Activated naive CD4-positive, alpha-beta T cell treated with anti-CD3 and anti-CD28 coated beads, Interleukin-2, amount 50 U/mL, for 72 hours (primary cell): Measurements from ENCODE around the gene OTUB2. TPM values are rescaled to one million over a fixed set of nuclear protein-coding genes. Genes with fewer than 3 reads are reported as not detected.

Experiments used
- ATAC-seq, 2 donors: fragments of 150-1000 bp; cut with Tn5 transposase; 2 replicates each; pipeline ENCODE4 v1.10.0; 2021; ENCODE audit warnings: mild to moderate bottlenecking in 2 of 2, moderate library complexity in 2 of 2
- DNase-seq, 2 donors: peaks; one replicate each; pipeline ENCODE4 v3.0.0; 2021 to 2022; ENCODE audit warnings: low spot score in 2 of 2
- H3K27ac Mint-ChIP-seq, 2 donors: one replicate each; pipeline ENCODE4 v1.8.0; 2022; ENCODE audit warnings: mild to moderate bottlenecking in 2 of 2, mixed read lengths in 2 of 2
- H3K36me3 Mint-ChIP-seq, 2 donors: one replicate each; pipeline ENCODE4 v1.8.0; 2022; ENCODE audit warnings: mixed read lengths in 2 of 2
- H3K9me3 Mint-ChIP-seq, 2 donors: one replicate each; pipeline ENCODE4 v1.8.0; 2022; ENCODE audit warnings: mixed read lengths in 2 of 2
- total RNA-seq, 2 donors: library from RNA; stranded (reverse); gene quantifications; one replicate each; pipeline ENCODE4 v1.2.3, GENCODE V29; 2022

Gene OTUB2
- total RNA-seq, 2 donors from 2014 or later = 1.2 to 2.3 TPM

DNA sequence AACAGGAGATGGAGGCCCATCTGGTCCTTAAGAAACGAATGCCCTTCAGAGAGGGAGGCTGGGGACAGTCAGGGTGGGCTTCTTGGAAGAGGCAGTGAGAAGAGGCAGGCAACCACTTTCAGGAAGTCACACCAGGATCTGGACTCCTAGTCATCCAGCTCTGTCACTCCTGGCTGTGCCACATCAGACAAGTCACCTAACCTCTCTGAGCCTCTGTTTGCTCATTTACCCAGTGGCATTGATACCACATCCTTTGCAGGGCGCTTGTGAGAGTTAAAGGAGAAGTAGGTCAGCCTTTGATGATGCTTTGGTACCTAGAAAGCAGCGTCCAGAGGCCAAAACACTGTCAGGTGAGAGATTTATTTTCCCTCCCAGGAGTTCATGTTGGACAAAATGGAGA, 17.9 kb upstream of the OTUB2 start:
- DNase-seq (no peak), ATAC-seq (peak; percentile 75 to 96)
- Mint-ChIP-seq H3K9me3 (no peaks in the 10 kb centered on the region), H3K27ac (peak overlapping the region in 1 of 2 donors; percentile 59), H3K36me3 (no peaks in the 10 kb centered on the region)

DNA sequence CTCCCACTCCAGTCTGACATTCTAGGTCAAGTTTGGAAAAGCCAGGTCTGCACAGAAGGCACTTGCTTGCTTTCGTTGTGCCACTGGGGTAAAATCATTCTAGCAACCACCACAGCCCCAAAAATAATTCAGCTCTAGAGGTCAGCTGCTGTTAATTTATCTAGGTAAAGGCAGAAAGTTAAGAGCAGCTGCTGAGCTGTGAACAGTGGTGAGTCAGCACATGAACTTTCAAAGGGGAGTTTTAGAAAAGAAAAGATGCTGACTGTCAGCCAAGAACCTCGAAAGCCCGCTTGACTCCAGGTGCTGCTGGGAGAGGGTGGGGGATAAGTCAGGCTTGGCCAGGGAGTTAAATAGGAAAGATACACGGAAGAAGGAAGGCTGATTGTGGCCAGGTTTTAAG, 16.4 kb upstream of the OTUB2 start:
- DNase-seq (no peak), ATAC-seq (no peak)
- no peaks in the 10 kb centered on the region for H3K9me3 Mint-ChIP-seq
- H3K27ac Mint-ChIP-seq = peak overlapping the region in 1 of 2 donors; percentile 59
- no peaks in the 10 kb centered on the region for H3K36me3 Mint-ChIP-seq

DNA sequence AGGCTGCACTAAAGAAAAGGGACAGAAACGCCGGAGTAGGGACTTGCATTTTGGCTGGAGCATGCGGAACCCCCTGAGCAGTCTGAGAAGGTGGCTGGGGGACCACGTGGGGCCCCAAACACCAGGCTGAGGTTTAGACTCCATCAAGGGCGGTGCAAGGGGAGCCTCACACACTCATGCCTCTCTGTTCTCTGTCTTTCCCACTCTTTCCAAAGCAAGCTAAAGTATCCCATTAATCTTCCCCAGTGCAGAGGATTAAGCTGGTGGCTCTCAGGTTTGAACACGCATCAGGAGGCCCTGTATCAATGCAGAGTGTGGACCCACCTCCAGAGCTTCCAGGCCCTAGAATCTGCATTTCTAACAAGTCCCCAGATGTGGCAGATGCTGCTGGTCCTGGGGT, 15.5 kb upstream of the OTUB2 start:
- H3K36me3 Mint-ChIP-seq = no peaks in the 10 kb centered on the region
- DNase-seq (no peak), ATAC-seq (no peak)
- no peak overlapping the region for H3K27ac Mint-ChIP-seq
- H3K9me3 Mint-ChIP-seq = no peaks in the 10 kb centered on the region

DNA sequence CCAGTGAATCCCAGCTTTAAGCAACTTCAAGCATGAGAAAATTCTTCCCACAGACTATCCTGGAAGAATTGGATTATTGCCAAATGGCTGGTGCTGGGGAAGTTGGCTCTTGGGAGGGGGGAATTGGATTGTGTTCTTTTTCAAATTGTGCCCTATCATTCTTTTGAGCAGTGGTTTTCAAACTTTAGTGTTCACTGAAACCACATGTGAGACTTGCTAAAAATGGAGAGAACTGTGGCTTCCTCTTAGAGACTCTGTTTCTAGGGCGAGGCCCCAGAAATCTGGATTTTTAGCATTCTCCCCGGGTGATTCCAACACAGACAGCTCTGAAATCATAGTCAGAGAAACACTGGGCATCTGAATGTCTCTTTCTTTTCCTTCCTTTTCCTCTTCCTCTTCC, 14.3 kb upstream of the OTUB2 start:
- peak; percentile 27 to 64 for ATAC-seq
- Mint-ChIP-seq H3K36me3 (no peaks in the 10 kb centered on the region), H3K9me3 (no peaks in the 10 kb centered on the region), H3K27ac (peak overlapping the region in 1 of 2 donors; percentile 68)
- DNase-seq = no peak

DNA sequence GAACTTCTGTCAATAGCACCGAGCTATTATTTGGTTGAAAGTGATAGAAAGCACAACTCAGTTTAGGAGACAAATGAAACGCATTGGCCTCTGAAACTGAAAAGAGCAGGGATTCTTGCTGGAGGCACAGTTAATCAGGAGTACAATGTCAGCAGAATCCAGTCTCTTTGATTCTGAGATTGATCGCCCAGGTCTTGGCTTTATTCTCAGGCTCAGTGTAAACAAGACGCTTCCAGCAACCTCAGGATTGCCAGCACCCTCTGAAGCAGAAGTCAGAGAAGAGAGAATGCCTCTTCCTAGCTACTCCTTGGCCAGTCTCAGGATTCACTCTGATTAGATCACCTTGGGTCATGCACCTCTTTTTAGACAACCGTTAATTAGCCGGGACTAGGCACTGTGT, 11.8 kb upstream of the OTUB2 start:
- no peak for DNase-seq
- Mint-ChIP-seq H3K9me3 (no peaks in the 10 kb centered on the region), H3K27ac (no peak overlapping the region), H3K36me3 (no peaks in the 10 kb centered on the region)
- ATAC-seq = no peak

DNA sequence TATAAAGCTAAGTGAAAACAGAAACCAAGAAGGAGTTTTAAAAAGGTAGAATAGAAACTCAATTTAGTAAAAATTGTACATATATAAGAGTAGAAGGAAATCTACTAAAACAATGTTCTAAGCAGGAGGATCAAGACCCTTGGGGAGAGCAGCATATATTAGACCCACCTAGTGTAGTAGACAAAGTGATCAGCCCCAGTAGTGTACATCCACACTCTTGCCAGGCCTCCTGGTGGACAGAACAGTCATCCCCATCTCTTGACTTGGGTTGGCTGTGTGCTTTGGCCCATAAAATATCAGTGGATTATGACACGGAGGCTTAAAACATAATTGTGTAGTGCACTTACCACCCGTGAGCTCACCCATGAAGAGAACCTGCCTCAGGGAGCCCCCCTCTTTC, 10.9 kb upstream of the OTUB2 start:
- H3K27ac Mint-ChIP-seq = no peak overlapping the region
- DNase-seq (no peak), ATAC-seq (no peak)
- H3K36me3 Mint-ChIP-seq = no peaks in the 10 kb centered on the region
- H3K9me3 Mint-ChIP-seq = no peaks in the 10 kb centered on the region

DNA sequence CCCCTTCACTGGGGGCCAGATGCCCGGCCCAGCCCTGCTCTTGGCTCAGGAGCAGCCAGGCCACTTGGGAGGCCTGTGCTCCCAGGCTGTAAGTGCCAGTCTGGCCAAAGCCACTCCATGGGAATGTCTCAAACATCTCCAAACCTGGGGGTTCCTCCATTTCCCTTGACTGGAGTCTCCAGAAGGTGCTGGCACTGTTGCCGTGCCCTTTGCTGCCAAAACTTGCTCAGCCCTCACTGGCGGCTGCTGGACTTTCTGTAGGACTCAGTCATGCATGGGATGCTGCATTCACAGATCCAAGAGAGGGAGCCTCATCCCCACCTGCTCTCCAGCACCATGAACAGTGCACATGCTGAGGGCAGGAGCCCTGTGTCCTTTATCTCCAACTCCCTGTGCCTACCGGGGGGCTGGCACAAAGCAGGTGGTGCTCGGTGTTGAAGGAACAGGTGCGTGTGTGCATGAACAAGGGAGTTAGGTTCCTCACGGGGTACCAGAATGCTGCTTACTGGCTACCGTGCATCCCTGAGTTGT, 9.6 kb upstream of the OTUB2 start:
- no peaks in the 10 kb centered on the region for H3K36me3 Mint-ChIP-seq
- DNase-seq (no peak), ATAC-seq (no peak)
- H3K27ac Mint-ChIP-seq = no peak overlapping the region
- no peaks in the 10 kb centered on the region for H3K9me3 Mint-ChIP-seq

DNA sequence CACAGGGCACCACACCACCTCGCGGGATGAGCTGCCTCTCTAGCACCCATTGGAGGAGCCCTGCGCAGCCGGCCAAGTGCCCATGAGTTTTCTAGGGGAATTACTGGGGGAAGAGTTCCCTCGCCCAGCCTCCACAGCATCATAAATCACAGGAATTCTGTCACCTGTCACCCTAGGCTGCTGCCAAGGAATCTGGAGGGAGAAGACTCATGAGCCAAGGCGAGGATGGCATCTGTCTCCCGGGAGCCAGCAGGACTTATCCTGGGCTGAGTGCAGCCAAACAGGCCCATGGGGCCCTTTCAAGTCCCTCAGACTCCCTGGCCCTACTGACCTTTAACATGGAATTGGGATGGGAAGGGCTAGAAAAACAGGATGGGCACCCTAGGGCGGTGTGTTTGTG, 7.8 kb upstream of the OTUB2 start:
- Mint-ChIP-seq H3K9me3 (no peaks in the 10 kb centered on the region), H3K27ac (no peak overlapping the region), H3K36me3 (no peaks in the 10 kb centered on the region)
- ATAC-seq = no peak
- no peak for DNase-seq

DNA sequence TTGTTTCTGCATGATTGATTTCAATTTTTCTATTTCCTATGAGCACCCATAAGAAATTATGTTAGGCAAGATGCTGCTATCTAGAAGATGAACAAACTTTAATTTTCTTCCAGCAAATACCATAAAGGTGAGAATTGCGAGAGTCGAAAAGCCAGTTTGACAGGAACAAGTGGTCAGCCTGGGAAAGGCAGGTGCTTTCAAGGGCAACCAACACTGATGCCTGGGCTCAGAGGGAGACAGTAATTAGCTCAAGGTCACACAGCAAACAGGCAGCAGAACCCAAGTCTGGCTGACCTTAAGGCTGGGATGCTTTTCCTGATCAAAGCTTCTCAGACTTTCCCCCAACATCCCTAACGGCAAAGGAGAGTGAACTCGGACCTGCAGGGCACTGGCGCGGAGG, 6.8 kb upstream of the OTUB2 start:
- Mint-ChIP-seq H3K9me3 (no peaks in the 10 kb centered on the region), H3K27ac (no peak overlapping the region), H3K36me3 (no peaks in the 10 kb centered on the region)
- DNase-seq (no peak), ATAC-seq (no peak)

DNA sequence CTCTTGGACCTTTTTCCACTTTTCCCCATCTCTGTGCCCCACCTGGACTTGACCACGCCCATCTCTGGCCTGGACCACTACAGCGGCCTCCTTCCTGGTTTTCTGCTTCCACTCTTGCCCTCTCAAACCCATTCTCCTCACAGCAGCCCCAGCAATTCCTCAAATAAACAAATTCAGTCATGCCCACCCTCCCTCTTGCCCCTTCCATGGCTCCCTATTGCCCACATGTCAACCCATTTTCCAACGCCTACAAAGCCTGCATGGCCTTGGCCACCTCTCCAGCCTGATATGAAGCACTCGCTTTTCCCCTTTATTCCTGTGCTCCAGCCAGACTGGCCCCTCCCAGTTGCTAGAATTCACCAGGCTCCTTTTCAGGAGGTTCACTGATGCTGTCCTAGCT, 5.9 kb upstream of the OTUB2 start:
- DNase-seq = no peak
- no peak for ATAC-seq
- Mint-ChIP-seq H3K9me3 (no peaks in the 10 kb centered on the region), H3K36me3 (no peaks in the 10 kb centered on the region), H3K27ac (peak overlapping the region in 1 of 2 donors; percentile 33)

DNA sequence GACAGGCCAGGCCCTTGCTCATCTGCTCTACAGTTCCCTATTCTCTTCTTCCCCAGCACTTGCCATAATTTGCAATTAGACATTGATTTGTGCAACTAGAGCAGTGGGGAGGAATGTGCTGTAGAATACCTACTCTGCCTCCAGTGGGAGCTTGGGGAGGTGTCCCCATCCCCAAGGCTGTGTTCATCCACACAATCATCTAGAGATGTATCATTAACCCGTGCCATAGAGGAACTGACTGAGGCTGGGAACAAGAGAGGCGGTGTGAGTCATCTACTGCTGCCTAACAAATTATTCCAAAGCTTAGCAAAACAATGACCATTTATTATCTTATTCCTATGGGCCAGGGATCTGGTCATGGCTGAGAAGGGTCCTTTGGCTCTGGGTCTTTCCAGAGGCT, 5.1 kb upstream of the OTUB2 start:
- Mint-ChIP-seq H3K36me3 (no peaks in the 10 kb centered on the region), H3K27ac (peak overlapping the region in 1 of 2 donors; percentile 33), H3K9me3 (no peaks in the 10 kb centered on the region)
- ATAC-seq = peak in 1 of 2 donors; percentile 53
- no peak for DNase-seq

DNA sequence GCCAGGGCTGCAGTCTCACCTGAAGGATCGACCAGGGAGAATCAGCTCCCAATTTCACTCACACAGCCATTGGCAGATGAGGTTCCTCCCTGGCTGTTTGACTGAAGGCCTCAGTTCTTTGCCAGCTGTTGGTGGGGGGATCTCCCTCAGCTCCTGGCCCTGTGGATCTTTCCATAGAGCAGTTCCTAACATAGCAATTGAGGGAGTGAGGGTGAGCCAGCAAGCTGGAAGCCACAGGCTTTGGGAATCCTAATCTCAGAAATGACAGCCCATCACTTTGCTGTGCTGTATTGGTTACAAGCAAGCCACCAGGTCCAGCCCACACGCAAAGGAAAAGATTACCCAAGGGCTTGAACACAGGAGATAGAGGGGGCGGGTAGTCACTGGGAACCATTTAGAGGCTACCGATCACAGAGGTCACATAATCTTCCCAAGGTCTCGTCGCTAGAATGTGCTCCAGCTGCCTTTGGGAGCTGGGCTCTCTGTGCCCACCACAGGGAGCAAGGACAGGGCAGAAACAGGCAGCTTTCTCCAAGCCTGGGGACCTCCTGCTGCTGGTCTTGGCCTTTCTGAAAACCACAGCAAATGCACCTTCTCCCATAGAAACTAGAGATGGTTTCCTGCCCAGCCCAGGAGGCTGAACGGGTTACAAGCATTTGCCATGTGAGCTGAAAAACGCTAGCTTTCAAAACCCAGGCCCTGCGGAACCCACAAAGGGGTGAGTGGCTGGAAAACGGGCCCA, 4.6 kb upstream of the OTUB2 start:
- no peaks in the 10 kb centered on the region for H3K36me3 Mint-ChIP-seq
- ATAC-seq = peak in 1 of 2 donors; percentile 38
- no peaks in the 10 kb centered on the region for H3K9me3 Mint-ChIP-seq
- peak overlapping the region in 1 of 2 donors; percentile 33 for H3K27ac Mint-ChIP-seq
- no peak for DNase-seq

DNA sequence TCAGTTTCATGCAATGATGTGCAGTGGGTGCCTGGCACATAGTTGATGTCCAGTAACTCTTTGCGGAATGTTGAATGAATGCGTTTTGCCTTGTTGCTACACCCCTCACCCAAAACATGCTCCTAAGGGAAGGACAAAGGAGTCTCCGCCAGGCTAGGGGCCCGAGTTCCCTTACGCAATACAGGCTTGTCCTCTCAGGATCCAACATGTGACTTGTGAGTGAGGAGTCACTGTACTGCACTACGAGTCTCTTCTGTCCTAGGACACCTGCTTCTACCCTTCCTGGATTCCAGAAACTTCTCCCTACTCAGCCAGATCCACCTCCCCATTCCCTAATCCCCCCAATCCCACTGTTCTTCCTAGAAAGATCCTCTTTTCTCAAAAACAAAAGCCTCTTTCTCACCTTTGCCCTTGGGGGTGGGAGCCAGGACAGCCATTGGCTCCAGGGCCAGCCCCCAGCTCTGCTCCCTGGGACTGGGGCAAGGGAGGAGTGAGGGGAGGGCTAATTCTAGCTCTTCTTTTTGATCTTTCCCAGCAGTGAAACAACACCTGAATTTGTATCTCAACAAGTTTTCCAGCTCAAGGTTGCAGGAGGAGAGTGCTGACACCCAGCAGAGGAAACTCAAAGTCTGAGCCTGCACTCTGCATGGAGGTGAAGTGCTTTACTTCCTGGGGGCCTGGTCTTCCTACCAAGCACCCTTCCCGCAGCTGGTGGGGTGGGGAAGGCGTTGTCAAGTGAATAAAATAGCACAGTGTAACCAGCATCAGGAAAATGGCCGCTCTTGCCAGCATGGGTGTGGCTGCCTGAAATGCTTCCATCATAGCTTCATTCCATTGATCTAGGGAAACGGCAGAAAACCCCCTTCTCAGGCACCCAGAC, 3.4 kb upstream of the OTUB2 start:
- Mint-ChIP-seq H3K27ac (peak overlapping the region in 1 of 2 donors; percentile 21), H3K9me3 (no peaks in the 10 kb centered on the region), H3K36me3 (no peaks in the 10 kb centered on the region)
- DNase-seq (no peak), ATAC-seq (no peak)

DNA sequence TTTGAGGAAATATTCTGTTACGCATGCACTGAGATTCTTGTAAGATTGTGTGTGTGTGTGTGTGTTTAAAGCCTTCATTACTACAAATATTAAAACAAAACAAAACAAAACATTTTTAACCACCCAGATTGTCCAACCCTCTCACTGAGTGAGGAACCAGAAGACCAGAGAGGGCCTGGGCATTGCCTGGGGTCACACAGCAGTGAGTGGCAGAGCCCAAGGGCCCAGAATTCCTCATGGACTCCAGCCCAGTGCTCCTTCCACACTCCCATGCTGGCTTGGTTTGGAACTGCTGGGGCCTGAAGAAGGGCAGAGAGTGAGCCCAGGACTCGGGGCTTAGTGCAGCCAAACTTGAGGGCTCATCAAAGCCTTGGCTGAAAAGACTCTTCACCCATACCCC, 1.6 kb upstream of the OTUB2 start:
- H3K36me3 Mint-ChIP-seq = no peaks in the 10 kb centered on the region
- peaks cover 0 to 1% of the 10 kb centered on the region in 2 donors for H3K9me3 Mint-ChIP-seq
- ATAC-seq (no peak), DNase-seq (no peak)
- no peak overlapping the region for H3K27ac Mint-ChIP-seq

DNA sequence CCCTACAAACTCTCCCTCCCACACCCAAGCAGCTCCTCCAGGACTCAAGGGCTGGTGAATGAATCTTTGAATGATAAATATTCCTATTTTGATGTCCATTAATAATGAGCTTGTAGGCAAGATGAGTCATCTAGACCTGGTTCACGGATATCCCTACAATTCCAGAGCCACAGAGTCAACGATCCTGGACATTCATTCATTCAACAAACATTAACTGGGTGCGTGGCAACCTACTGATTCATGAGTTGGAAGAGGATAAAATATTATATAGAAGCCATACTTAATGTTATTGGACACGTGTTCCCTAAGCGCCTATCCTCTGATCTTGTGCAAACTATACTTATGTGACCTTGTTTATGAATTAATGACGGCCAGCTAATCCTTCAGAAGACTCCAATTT, 420 bp upstream of the OTUB2 start:
- peaks cover 0 to 5% of the 10 kb centered on the region in 2 donors for H3K9me3 Mint-ChIP-seq
- no peak for ATAC-seq
- no peaks in the 10 kb centered on the region for H3K36me3 Mint-ChIP-seq
- no peak overlapping the region for H3K27ac Mint-ChIP-seq
- no peak for DNase-seq

DNA sequence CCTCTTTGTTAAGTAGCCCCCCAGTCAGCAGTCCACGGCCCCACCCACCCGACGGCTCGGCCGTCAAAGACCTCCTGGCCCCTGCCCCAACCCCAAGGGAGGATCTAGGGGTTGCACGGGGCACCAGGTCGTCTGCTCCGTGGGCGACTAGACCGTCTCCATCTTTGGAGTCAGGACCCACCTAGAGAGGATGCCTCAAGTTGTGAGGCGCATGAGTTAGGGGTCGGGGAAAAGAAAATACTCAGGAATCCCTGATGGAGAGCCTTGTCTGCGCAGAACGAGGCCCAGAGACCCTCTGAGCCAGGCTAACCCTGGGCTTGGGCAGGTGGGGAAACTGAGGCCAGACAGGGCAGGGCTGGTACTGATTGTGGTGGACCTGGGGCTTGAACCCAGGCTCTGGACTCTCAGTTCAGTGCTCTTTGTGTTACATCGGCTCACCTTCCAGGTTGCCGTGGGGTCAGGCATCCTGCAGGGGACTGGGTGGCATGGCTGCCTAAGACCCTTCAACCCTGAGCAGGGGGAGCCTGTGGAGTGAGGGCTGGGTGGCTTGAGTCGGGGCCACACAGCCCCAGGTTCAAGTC, 839 bp downstream of the OTUB2 start:
- ATAC-seq (no peak), DNase-seq (no peak)
- no peak overlapping the region for H3K27ac Mint-ChIP-seq
- H3K36me3 Mint-ChIP-seq = no peaks in the 10 kb centered on the region
- H3K9me3 Mint-ChIP-seq = peaks cover 0 to 5% of the 10 kb centered on the region in 2 donors
